ENCODE measurements around the gene CUX1.
"Not testable (repeated sequence)": the region's sequence is repeated elsewhere in the genome, so short reads cannot be mapped to it uniquely, and the experiment has no call there.

The CUX1 gene

DNA sequence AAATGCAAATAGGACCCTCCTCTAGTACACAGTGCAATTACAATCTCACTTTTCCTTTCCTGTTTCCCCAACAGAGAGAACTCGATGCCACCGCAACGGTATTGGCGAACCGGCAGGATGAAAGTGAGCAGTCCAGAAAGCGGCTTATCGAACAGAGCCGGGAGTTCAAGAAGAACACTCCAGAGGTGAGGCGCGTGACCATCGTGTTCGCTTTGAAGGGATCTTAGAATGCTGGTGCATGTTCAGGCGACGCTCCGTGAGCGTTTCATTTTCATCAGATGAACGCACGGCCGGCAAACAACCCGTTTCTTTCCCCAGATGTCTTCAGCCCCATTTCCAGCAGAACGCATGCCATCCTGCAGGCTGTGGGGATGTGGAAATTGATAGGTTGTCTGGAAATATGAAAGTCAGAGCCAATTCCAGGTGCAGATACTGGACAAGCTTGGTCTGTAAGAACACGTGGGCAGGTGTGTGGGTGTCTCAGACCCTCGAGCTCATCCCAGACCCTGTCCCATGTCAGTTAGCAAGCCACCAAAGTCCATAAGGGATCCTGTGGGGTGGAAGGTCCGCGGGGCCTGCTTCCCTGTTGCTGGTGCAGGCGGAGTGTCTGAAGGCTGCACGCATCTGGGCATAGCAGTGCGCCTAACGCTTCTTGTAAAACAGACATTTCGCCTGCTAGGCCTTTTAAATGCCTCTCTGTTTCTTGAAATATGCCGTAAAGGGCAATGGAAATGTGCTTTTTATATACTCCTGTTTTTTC is 98.8 kb downstream of the CUX1 start:
- Histone ChIP-seq H3K36me3 (ENCODE audit: insufficient read depth, low read length) (peaks cover 30% of the 10 kb centered on the region), H3K9ac (ENCODE audit: low read depth, low read length) (no peak overlapping the region), H3K27me3 (ENCODE audit: insufficient read depth, low read length) (no peaks in the 10 kb centered on the region), H3K4me3 (ENCODE audit: low read length) (no peak overlapping the region), H3K9me3 (ENCODE audit: insufficient read depth, low read depth, low read length) (no peaks in the 10 kb centered on the region), H3K27ac (ENCODE audit: low read depth, low read length) (no peak overlapping the region), H3K4me1 (ENCODE audit: insufficient read depth, low read length) (peaks cover 9% of the 10 kb centered on the region)
- WGBS, result 96% methylated on average over 31 of the region's 31 CpGs

DNA sequence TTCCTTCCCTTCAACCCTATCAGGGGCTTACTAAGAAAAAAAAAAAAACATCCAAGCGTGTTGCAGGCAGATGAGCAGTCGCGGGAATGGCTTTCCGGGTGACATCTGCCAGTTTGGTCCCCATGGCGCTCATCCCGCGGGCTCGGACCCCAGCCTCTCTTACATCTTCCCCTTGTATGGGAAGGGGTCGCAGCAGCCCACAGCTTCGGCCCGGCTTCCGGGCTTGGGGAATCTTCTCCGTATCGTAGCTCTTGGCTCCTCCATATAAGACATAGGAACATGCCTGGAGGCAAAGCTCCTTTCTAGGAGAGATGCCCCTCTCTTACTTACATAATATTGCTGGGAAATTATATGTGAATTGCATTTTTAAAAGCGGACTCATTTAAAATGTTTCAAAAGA is 99.5 kb downstream of the CUX1 start:
- Histone ChIP-seq H3K4me1 (ENCODE audit: insufficient read depth, low read length) (peaks cover 9% of the 10 kb centered on the region), H3K9ac (ENCODE audit: low read depth, low read length) (no peak overlapping the region)

GRCh38 chr7:101917566-101917965 is 100.1 kb downstream of the CUX1 start:
- H3K4me1 ChIP-seq (ENCODE audit: insufficient read depth, low read length), result peaks cover 5% of the 10 kb centered on the region
- WGBS, result 95% methylated on average over 11 of the region's 11 CpGs
- H3K27me3 ChIP-seq (ENCODE audit: insufficient read depth, low read length), result no peaks in the 10 kb centered on the region
- H3K9me3 ChIP-seq (ENCODE audit: insufficient read depth, low read depth, low read length), result no peaks in the 10 kb centered on the region
- H3K27ac ChIP-seq (ENCODE audit: low read depth, low read length), result no peak overlapping the region
- H3K4me3 ChIP-seq (ENCODE audit: low read length), result no peak overlapping the region
- peaks cover 30% of the 10 kb centered on the region for H3K36me3 ChIP-seq (ENCODE audit: insufficient read depth, low read length)
- H3K9ac ChIP-seq (ENCODE audit: low read depth, low read length), result no peak overlapping the region

More for the DNA sequence above, 99.5 kb downstream of the CUX1 start:
- no peaks in the 10 kb centered on the region for H3K27me3 ChIP-seq (ENCODE audit: insufficient read depth, low read length)
- H3K36me3 ChIP-seq (ENCODE audit: insufficient read depth, low read length), result peaks cover 30% of the 10 kb centered on the region
- no peak overlapping the region for H3K4me3 ChIP-seq (ENCODE audit: low read length)
- WGBS, result 97% methylated on average over 15 of the region's 15 CpGs
- no peaks in the 10 kb centered on the region for H3K9me3 ChIP-seq (ENCODE audit: insufficient read depth, low read depth, low read length)
- no peak overlapping the region for H3K27ac ChIP-seq (ENCODE audit: low read depth, low read length)

DNA sequence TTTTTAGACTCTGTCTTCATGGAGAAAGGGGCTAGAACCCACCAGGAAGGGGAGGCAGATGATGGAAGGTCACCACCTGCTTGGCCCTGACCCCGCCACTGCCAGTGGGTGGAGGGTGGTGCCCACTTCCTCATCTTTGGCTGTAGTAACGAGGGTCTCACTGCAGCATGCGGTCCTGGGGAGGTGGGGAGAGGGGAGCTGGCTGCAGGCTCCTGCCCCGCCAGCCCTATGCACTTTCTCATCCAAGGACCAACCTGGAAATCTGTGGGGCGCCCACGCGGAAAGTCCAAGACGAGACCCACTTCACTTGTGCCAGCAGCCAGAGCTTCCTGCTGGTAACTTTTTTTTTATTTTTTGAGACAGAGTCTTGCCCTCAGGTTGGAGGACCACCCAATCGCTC is 101.0 kb downstream of the CUX1 start:
- H3K4me3 ChIP-seq (ENCODE audit: low read length), result no peak overlapping the region
- no peak overlapping the region for H3K27ac ChIP-seq (ENCODE audit: low read depth, low read length)
- H3K4me1 ChIP-seq (ENCODE audit: insufficient read depth, low read length), result no peaks in the 10 kb centered on the region
- H3K27me3 ChIP-seq (ENCODE audit: insufficient read depth, low read length), result no peaks in the 10 kb centered on the region
- 94% methylated on average over 9 of the region's 9 CpGs for WGBS
- H3K9ac ChIP-seq (ENCODE audit: low read depth, low read length), result no peak overlapping the region
- H3K9me3 ChIP-seq (ENCODE audit: insufficient read depth, low read depth, low read length), result no peaks in the 10 kb centered on the region
- peaks cover 30% of the 10 kb centered on the region for H3K36me3 ChIP-seq (ENCODE audit: insufficient read depth, low read length)

DNA sequence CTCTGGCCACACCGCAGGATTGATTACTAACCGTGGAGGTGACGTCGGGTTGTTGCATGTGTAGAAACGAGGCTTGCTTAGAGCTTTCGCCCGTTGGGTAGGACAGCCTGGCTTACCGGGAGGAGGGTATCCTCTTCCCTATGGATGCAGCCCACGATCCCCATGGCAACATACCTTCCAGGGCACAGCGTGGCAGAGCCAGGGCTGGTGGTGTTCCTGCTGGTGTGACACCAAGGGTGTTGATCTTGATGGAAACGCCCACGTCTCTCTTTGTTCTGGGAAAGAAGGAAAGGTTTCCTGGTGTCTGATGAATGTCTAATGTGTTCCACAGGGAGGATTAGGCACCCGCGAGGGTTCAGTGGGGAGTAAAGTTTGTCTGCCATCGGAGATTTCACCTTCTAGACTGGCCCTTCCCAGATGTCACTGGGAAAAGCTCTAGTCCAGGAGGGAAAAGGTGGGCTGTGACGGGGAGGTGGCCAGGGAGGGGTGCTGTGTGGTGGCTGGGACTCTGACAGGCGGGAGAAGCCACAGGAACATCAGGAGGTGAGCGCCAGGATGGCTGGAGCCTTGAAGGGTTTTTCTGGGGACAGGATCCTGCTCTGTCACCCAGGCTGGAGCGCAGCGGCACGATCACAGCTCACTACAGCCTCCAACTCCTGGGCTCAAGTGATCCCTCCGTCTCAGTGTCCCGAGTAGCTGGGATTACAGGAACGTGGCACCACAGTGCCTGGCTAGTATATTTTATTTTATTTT is 102.1 kb downstream of the CUX1 start:
- Histone ChIP-seq H3K9ac (ENCODE audit: low read depth, low read length) (no peak overlapping the region), H3K9me3 (ENCODE audit: insufficient read depth, low read depth, low read length) (no peaks in the 10 kb centered on the region), H3K4me3 (ENCODE audit: low read length) (no peak overlapping the region), H3K4me1 (ENCODE audit: insufficient read depth, low read length) (no peaks in the 10 kb centered on the region), H3K36me3 (ENCODE audit: insufficient read depth, low read length) (peaks cover 30% of the 10 kb centered on the region), H3K27me3 (ENCODE audit: insufficient read depth, low read length) (no peaks in the 10 kb centered on the region), H3K27ac (ENCODE audit: low read depth, low read length) (no peak overlapping the region)
- 94% methylated on average over 24 of the region's 24 CpGs for WGBS

- no peak overlapping the region for H3K4me3 ChIP-seq (ENCODE audit: low read length)
- no peak overlapping the region for H3K9ac ChIP-seq (ENCODE audit: low read depth, low read length)
- 97% methylated on average over 11 of the region's 11 CpGs for WGBS
- peaks cover 27% of the 10 kb centered on the region for H3K36me3 ChIP-seq (ENCODE audit: insufficient read depth, low read length)
- H3K4me1 ChIP-seq (ENCODE audit: insufficient read depth, low read length), result no peaks in the 10 kb centered on the region
- H3K27me3 ChIP-seq (ENCODE audit: insufficient read depth, low read length), result no peaks in the 10 kb centered on the region
- H3K27ac ChIP-seq (ENCODE audit: low read depth, low read length), result no peak overlapping the region
- no peaks in the 10 kb centered on the region for H3K9me3 ChIP-seq (ENCODE audit: insufficient read depth, low read depth, low read length)
Measured at GRCh38 chr7:101921061-101921460, 103.6 kb downstream of the CUX1 start.

DNA sequence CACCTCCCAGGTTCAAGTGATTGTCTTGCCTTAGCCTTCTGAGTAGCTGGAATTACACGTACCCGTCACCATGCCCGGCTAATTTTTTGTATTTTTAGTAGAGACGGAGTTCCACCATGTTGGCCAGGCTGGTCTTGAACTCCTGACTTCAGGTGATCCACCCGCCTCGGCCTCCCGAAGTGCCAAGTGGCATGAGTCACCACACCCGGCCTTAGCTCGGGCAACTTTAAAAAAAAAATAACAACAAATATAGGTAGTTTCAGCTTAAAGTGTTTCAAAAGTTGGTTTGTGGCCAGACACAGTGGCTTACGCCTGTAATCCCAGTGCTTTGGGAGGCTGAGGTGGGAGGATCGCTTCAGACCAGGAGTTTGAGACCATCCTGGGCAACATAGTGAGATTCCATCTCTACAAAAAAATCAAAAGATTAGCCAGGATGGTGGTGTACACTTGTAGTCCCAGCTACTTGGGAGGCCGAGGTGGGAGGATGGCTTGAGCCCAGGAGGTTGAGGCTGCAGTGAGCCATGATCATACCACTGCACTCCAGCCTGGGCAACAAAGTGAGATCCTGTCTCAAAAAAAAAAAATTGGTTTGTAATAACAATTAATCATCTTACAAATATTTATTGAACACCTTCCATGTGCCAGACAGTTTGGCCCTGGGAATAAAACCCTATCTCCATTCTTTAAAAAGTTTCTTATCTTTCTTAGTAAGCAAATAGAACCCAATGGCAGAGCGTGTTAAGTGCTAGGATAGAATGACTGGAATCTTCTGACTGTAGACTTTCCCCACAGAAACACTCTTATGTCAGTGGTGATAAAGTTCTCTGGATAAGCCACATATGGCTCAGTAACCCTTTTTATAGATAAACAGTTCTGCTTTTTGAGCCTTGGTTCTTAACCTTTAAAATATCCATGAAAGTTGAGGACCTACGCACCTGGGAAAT is 104.4 kb downstream of the CUX1 start:
- H3K27ac ChIP-seq (ENCODE audit: low read depth, low read length); H3K9ac ChIP-seq (ENCODE audit: low read depth, low read length); H3K27me3 ChIP-seq (ENCODE audit: insufficient read depth, low read length); H3K9me3 ChIP-seq (ENCODE audit: insufficient read depth, low read depth, low read length); H3K4me3 ChIP-seq (ENCODE audit: low read length); H3K4me1 ChIP-seq (ENCODE audit: insufficient read depth, low read length): not testable (repeated sequence)
- 96% methylated on average over 13 of the region's 14 CpGs for WGBS
- peaks cover 21% of the 10 kb centered on the region for H3K36me3 ChIP-seq (ENCODE audit: insufficient read depth, low read length)

DNA sequence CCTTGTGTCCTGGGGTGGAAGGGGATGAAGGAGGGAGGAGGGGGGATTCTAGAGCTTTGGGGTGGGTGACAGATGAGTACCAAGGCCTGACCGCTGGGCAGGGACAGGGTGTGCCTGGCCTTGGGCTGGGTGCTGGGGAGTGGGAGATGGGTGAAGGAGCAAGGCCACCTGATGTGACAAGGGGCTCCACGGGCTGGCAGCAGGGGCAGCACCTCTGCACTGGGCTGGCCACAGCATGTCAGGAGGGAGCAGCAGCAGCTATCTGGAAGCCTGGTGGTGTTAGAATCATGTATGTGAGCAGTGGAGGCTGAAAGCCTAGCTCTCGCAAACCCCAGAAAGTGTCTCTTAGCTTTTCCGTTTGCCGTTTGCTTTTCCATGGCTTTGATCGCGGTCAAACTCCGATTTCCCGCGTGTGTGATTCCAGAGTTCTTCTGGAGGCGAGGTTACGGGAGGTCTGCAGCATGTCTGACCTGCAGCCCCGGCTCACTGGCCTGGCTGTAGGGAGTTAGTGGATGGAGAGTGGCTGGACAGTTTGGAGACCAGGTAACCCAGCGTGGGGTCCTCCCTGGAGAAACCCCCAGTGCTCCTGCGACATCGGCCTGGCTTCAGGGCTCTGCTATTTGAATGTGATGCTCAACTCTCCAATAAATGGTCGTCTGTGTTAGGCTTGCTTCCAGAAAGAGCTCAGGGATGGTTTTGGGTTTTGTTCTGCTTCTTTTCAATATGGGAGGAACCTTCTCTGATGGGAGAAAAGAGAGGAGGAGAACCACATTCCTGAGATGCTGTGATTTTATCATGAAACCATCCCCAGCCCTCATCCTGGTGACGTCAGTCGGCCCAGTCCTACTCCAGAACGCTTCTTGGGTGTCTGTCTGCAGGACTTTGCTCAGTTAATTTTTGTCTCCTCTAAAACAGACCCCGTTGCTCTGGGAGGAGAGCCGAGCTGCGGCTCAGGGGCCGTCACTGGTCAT is 105.5 kb downstream of the CUX1 start:
- peaks cover 12% of the 10 kb centered on the region for H3K36me3 ChIP-seq (ENCODE audit: insufficient read depth, low read length)
- H3K27ac ChIP-seq (ENCODE audit: low read depth, low read length), result 0 out of 2 replicates have a peak overlapping the region, but pooled peaks have one; percentile 8
- H3K4me1 ChIP-seq (ENCODE audit: insufficient read depth, low read length), result peaks cover 4% of the 10 kb centered on the region; the same call in 1 of the 2 replicates
- H3K4me3 ChIP-seq (ENCODE audit: low read length), result no peak overlapping the region
- H3K9me3 ChIP-seq (ENCODE audit: insufficient read depth, low read depth, low read length), result no peaks in the 10 kb centered on the region
- H3K9ac ChIP-seq (ENCODE audit: low read depth, low read length), result no peak overlapping the region
- no peaks in the 10 kb centered on the region for H3K27me3 ChIP-seq (ENCODE audit: insufficient read depth, low read length)
- 89% methylated on average over 24 of the region's 24 CpGs for WGBS

GRCh38 chr7:101923602-101923985 is 106.2 kb downstream of the CUX1 start:
- H3K4me3 ChIP-seq (ENCODE audit: low read length), result no peak overlapping the region
- peaks cover 6% of the 10 kb centered on the region; the same call in 1 of the 2 replicates for H3K4me1 ChIP-seq (ENCODE audit: insufficient read depth, low read length)
- H3K36me3 ChIP-seq (ENCODE audit: insufficient read depth, low read length), result peaks cover 7% of the 10 kb centered on the region; the same call in 1 of the 2 replicates
- H3K9ac ChIP-seq (ENCODE audit: low read depth, low read length), result no peak overlapping the region
- 96% methylated on average over 11 of the region's 11 CpGs for WGBS
- no peak overlapping the region for H3K27ac ChIP-seq (ENCODE audit: low read depth, low read length)
- no peaks in the 10 kb centered on the region for H3K9me3 ChIP-seq (ENCODE audit: insufficient read depth, low read depth, low read length)
- H3K27me3 ChIP-seq (ENCODE audit: insufficient read depth, low read length), result no peaks in the 10 kb centered on the region

- no peak overlapping the region for H3K27ac ChIP-seq (ENCODE audit: low read depth, low read length)
Measured at GRCh38 chr7:101924171-101924570, 106.7 kb downstream of the CUX1 start.

More at GRCh38 chr7:101924171-101924570, 106.7 kb downstream of the CUX1 start:
- WGBS, result 94% methylated on average over 9 of the region's 9 CpGs
- Histone ChIP-seq H3K4me3 (ENCODE audit: low read length) (no peak overlapping the region), H3K9ac (ENCODE audit: low read depth, low read length) (no peak overlapping the region), H3K36me3 (ENCODE audit: insufficient read depth, low read length) (peaks cover 7% of the 10 kb centered on the region; the same call in 1 of the 2 replicates), H3K27me3 (ENCODE audit: insufficient read depth, low read length) (no peaks in the 10 kb centered on the region), H3K9me3 (ENCODE audit: insufficient read depth, low read depth, low read length) (no peaks in the 10 kb centered on the region), H3K4me1 (ENCODE audit: insufficient read depth, low read length) (peaks cover 6% of the 10 kb centered on the region; the same call in 1 of the 2 replicates)

Measured in HUES64 (cell line).